ENCODE measurements around the gene CLC. TPM values are rescaled to one million over a fixed set of nuclear protein-coding genes. Genes with fewer than 3 reads are reported as not detected.

The CLC gene
- total RNA-seq, 2 donors from 2014 or later, result not detected

GRCh38 chr19:39738814-39739213 lies 985 bp upstream of the CLC start:
- Mint-ChIP-seq H3K27me3 (ENCODE audit: insufficient read depth) (peaks cover 9% of the 10 kb centered on the region), H3K36me3 (ENCODE audit: low read depth) (no peaks in the 10 kb centered on the region), H3K27ac (no peak overlapping the region), H3K4me1 (no peaks in the 10 kb centered on the region), H3K4me3 (no peak overlapping the region), H3K9me3 (no peaks in the 10 kb centered on the region)
- Histone ChIP-seq H3K9ac (ENCODE audit: extremely low read depth, low read length, poor library complexity, severe bottlenecking) (no peak overlapping the region), H3K4me3 (ENCODE audit: low read length) (no peak overlapping the region), H3K9me3 (ENCODE audit: control insufficient read depth, low read length) (no peaks in the 10 kb centered on the region), H3K27ac (ENCODE audit: low read depth, low read length) (no peak overlapping the region), H3K36me3 (ENCODE audit: control insufficient read depth, insufficient read depth, low read length) (no peaks in the 10 kb centered on the region), H3K27me3 (ENCODE audit: control insufficient read depth, insufficient read depth, low read length, poor library complexity, severe bottlenecking) (peaks cover 22% of the 10 kb centered on the region), H3K4me1 (ENCODE audit: control insufficient read depth, insufficient read depth, low read length) (no peaks in the 10 kb centered on the region)
- TF ChIP-seq CTCF (conservative IDR thresholded peaks at IDR 0.05), result no peak
- DNase-seq, result no peak
- 69 to 83% methylated on average over 1 to 3 of the region's 3 CpGs for WGBS, 2 experiments (ENCODE audit: insufficient coverage in 1 of 2, insufficient read length in 1 of 2)

GRCh38 chr19:39737351-39737750 lies 478 bp downstream of the CLC start:
- no peak overlapping the region for H3K4me3 Mint-ChIP-seq
- Histone ChIP-seq H3K27me3 (ENCODE audit: control insufficient read depth, insufficient read depth, low read length, poor library complexity, severe bottlenecking) (peaks cover 17% of the 10 kb centered on the region), H3K4me3 (ENCODE audit: low read length) (no peak overlapping the region), H3K27ac (ENCODE audit: low read depth, low read length) (no peak overlapping the region), H3K9ac (ENCODE audit: extremely low read depth, low read length, poor library complexity, severe bottlenecking) (no peak overlapping the region), H3K36me3 (ENCODE audit: control insufficient read depth, insufficient read depth, low read length) (no peaks in the 10 kb centered on the region), H3K9me3 (ENCODE audit: control insufficient read depth, low read length) (no peaks in the 10 kb centered on the region), H3K4me1 (ENCODE audit: control insufficient read depth, insufficient read depth, low read length) (no peaks in the 10 kb centered on the region)
- no peaks in the 10 kb centered on the region for H3K36me3 Mint-ChIP-seq (ENCODE audit: low read depth)
- no peaks in the 10 kb centered on the region for H3K9me3 Mint-ChIP-seq
- TF ChIP-seq CTCF (conservative IDR thresholded peaks at IDR 0.05), result no peak
- H3K27me3 Mint-ChIP-seq (ENCODE audit: insufficient read depth), result peaks cover 5% of the 10 kb centered on the region
- H3K27ac Mint-ChIP-seq, result no peak overlapping the region
- whole genome bisulfite sequencing, 2 experiments (ENCODE audit: insufficient coverage in 1 of 2, insufficient read length in 1 of 2), result 84 to 88% methylated on average over 2 to 3 of the region's 3 CpGs
- no peaks in the 10 kb centered on the region for H3K4me1 Mint-ChIP-seq
- no peak for DNase-seq

GRCh38 chr19:39736088-39736487 lies 1.7 kb downstream of the CLC start:
- TF ChIP-seq CTCF (conservative IDR thresholded peaks at IDR 0.05), result no peak
- Mint-ChIP-seq H3K4me3 (no peak overlapping the region), H3K4me1 (no peaks in the 10 kb centered on the region), H3K27me3 (ENCODE audit: insufficient read depth) (peaks cover 5% of the 10 kb centered on the region), H3K36me3 (ENCODE audit: low read depth) (no peaks in the 10 kb centered on the region), H3K9me3 (no peaks in the 10 kb centered on the region), H3K27ac (no peak overlapping the region)
- no peak for DNase-seq
- Histone ChIP-seq H3K27ac (ENCODE audit: low read depth, low read length) (no peak overlapping the region), H3K4me1 (ENCODE audit: control insufficient read depth, insufficient read depth, low read length) (no peaks in the 10 kb centered on the region), H3K9ac (ENCODE audit: extremely low read depth, low read length, poor library complexity, severe bottlenecking) (no peak overlapping the region), H3K9me3 (ENCODE audit: control insufficient read depth, low read length) (no peaks in the 10 kb centered on the region), H3K4me3 (ENCODE audit: low read length) (no peak overlapping the region), H3K27me3 (ENCODE audit: control insufficient read depth, insufficient read depth, low read length, poor library complexity, severe bottlenecking) (peaks cover 15% of the 10 kb centered on the region), H3K36me3 (ENCODE audit: control insufficient read depth, insufficient read depth, low read length) (no peaks in the 10 kb centered on the region)
- 61 to 71% methylated on average over 3 to 4 of the region's 5 CpGs for WGBS, 2 experiments (ENCODE audit: insufficient coverage in 1 of 2, insufficient read length in 1 of 2)
